ENCODE measurements around the gene KIAA1328.
A peak's percentile ranks its signal among the peaks of the same experiment; 100 is the strongest.
"Not testable (repeated sequence)": the region's sequence is repeated elsewhere in the genome, so short reads cannot be mapped to it uniquely, and the experiment has no call there.

The KIAA1328 gene

DNA sequence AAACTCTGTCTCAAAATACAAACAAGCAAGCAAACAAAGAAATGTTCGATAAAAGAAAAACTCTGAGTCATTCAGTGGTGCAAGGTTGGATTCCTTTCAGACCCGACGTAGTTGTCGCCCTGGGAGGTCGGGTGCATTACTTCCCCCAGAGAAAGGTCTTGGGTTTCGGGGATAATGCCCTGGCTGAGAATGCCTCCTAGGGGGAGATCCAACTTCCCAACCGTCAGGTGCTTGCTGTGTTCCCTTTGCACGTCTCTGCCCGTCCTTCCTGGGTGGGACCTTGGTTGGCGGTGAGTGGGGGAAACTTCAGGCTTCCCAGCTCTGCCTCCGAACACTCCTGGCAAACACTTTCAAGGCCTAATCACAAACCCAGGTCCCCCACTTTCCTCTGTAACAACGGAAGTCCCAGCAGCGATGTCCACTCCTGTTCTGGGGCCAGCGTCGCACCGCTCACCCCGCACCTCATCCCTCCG, 734 bp upstream of the KIAA1328 start:
- peak in 1 of 2 donors; percentile 24 for DNase-seq

DNA sequence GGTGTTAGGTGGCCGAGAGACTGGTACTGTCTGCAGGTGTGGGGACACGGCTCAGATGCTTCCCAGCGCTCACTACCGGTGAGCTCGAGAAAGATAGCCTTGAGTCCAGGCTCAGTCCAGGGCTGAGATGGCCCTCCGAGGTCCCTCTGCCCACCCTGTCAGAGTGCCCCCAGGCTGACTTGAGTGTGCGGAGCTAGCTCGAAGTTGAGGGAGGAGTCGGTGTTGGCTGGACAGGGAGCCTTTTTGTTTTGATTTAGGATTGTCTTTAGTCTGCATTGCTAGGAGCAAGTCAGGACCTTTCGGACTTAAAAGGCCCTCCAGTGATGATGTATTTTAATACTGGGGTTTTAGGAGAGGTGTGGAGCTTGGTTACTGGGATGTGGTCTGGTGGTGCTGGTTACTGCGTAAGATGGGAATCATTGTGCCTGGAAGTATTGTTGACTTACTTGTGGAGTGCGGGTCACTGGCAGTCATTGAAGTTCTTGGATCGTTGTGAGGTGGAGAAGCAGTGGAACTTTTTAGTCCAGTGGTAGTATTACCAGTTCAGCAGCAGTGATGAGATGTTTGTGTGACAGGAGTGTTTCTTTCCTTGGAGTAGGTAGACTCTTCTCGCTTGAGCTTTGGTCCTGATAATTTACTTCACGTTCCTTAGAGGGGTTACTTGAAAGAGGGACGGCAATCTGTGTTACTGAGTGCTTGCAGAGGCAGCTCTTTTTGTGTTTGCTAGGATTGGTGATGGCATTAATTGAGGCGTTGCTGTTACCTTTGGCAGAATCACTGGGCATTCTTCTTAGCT, 633 bp downstream of the KIAA1328 start:
- DNase-seq, result no peak

DNA sequence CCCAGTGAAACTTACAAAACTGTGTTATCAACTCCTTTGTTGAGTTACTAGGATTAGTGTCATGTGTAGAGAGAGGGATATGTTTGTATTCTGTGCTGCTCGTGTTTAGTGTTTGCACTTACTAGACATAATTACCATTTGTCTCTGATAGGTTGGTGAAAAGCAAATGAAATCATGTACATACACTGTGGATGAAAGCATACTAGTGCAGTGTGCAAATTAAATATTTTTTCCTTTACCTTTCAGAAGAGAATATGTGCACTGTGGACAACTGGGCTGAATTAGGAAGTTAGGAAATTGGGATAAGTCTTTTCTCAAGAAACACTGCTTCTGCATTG, 1.2 kb downstream of the KIAA1328 start:
- DNase-seq, result no peak

DNA sequence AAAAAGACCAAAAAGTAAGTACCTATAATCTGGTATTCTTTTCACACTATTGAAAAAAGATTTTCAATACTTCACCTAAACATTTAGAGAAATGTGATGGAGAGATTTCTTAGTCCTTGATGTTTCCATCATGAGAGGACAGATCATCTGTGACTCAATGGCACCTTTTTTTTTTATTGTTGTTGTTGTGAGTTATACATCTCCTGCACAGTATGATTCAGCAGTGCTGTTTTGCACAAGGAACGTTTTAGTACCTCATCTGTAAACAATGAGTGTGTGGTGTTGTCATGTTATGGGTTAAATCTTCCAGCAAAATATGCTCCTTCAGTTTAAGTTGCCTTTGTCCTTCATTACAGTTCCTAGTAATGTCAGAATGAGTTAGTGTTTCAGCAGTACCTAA, 2.2 kb downstream of the KIAA1328 start:
- no peak for DNase-seq

DNA sequence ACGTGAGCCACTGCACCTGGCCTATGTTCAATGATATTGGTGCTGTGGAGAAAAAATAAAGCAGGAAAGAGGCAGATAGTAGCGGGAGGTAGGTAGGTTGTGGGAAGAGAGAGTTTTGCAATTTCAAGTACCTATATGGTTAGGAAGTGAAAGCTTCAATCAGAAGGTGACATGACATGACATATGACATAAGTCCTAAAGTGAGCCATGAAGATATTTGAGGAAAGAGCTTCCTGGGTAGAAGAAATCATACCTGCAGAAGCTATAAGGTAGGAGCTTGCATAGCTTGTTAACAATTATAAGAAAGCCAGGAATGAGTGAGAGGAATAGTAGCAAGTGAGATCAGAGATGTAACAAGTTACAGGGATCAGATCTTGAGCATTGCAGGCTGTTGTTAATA, 4.2 kb downstream of the KIAA1328 start:
- no peak for DNase-seq

DNA sequence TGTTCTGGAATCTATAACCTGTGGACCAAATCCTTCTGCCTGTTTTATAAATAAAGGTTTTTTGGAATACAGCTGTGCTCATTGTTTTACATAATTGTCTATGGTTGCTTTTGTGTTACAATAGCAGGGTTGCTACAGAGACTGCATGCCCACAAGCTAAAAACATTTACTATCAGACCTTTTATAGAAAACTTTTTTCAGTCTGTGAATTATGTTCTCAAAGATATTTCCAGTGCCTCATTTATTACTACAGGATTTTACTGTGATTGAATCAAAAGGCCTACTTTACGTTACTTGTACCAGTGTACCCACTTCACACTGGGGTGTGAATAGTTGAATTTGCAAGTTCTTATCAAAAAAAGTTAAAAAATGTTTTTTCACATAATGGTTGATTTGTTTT, 7.0 kb downstream of the KIAA1328 start:
- no peak for DNase-seq

DNA sequence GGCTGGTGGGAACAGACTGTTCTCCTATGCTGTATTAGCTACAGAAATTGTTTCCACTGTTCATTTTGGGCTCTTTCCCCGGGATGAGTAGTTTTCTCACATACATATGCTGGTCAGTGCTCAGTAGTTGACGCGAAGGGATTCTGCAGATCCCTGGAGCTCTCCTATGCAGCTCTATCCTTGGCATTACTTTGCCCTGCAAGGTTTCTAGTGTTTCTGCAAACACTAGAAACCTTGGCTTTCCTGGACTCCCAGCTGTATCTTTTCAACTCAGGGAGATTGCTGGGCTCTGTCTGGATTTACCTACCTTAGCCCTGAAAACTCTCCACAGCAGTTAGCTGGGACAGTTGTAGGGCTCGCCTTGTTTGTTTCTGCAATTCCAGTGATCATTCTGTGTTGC, 10.9 kb downstream of the KIAA1328 start:
- DNase-seq, result no peak

DNA sequence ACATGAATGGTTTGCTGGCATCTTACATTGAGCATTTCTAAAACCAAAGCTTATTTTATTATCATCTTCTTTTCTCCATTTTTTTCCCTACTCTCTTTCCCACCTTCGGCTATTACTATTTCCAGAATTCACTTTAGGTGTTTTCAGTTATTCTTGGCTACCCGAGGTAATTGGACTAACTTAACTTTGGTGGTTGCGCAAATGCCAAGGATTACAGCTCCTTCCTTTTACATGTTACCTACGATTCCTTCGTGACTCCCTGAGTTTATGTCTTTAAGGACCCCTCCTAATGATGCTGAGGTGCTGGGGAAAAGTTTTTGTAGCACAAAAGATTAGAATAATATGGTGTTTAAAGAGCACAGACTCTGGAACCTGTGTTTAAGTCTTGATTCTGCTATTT, 14.3 kb downstream of the KIAA1328 start:
- no peak for DNase-seq

DNA sequence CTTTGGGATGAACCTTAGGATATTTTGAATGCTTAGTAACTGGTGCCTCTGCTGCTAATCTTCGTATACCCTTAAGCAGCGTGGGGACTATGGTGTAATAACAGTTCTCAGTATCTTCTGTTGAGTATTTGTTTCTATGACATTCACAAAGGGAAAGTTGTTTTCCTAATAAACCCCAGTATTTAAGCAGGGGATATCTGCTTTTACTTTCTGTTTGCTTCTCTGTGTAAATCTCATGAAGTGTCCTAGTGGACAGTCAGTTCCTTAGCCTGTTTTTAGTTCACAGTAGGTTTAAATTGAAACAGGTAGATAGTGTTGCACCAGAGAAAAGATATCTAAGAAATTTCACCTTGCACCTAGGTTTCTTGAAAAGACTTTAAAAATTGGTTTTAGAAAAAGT, 14.9 kb downstream of the KIAA1328 start:
- DNase-seq, result no peak

DNA sequence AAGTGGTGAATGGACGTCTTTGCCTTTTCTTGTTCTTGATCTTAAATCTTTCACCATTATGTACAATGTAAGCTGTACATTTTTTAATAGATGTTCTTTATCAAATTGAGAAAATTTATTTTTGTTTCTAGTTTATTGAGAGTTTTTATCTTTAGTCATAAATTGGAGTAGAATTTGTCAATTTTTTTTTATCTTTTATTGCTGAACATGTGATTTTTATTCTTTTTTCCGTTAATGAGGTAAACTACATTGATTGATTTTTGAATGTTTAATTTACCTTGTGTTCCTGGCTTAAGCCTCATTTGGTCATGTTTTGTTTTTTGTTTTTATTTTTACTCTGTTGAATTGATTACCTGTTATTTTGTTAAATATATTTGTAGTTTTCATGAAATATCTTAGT, 19.7 kb downstream of the KIAA1328 start:
- no peak for DNase-seq

DNA sequence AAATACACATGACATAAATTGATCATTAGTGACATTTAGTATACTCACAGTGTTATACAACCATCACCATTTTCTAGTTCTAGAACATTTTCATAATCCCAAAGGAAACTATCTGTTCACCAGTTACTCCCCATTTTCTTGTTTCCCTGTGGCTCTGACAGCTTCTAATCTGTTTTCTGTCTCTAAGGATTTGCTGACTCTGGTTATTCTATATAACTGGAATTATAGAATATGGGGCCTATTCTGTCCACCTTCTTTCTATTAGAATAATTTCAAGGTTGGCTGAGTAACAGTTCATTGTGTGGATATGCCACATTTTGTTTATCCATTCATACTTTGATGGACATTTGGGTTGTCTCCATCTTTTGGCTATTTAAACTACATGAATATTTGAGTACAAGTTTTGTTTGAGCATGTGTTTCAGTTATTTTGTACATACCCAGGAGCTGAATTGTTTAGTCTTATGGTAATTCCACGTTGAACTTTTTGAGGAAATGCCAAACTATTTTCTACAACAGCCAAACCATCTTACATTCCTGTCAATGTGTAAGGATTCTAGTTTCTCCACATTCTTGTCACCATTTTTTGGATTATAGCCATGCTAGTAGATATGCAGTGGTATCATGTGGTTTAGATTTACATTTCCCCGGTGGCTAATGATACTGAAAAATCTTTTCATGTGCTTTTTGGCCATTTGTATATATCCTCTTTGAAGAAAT, 20.5 kb downstream of the KIAA1328 start:
- DNase-seq, result no peak

DNA sequence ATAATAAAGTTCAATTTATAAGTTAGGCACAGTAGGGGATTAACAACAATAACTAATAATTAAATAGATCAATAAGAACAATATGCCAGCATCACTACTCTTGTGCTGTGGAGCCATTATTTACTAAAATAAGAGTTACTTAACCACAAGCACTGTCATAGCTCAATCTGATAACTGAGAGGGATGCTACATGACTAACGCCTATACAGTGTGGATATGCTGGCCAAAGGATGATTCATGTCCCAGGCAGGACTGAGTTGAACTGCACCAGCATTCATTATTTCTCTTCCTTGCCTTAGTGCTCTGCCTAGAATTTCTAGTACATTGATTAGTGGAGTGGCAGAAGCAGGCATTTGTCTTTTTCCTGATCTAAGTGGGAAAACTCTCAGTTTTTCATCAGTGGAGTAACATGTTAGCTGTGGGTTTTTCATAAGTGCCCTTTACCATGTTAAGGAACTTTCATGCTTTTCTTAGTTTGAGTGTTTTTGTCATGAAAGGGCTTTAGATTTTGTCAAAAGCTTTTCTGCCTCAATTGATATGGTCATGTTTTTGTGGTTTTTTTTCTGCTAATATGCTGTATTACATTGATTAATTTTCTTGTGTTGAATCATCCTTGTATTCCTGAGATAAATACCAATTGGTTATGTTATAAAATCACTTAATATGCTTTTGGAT, 21.7 kb downstream of the KIAA1328 start:
- no peak for DNase-seq

DNA sequence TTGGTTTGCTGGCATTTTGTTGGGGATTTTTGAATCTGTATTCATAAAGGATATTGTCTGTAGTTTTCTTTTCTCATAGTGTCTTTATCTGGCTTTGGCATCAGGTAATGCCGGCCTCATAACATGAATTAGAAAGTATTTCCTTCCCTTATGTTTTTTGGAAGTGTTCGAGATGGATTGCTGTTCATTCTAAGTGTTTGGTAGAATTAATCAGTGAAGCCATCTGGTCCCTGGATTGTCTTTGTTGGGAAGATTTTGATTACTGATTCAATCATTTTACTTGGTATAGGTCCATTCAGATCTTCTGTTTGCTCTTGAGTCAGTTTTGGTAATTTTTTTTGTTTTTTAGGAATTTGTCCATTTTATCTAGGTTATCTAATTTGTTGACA, 22.3 kb downstream of the KIAA1328 start:
- DNase-seq, result no peak

DNA sequence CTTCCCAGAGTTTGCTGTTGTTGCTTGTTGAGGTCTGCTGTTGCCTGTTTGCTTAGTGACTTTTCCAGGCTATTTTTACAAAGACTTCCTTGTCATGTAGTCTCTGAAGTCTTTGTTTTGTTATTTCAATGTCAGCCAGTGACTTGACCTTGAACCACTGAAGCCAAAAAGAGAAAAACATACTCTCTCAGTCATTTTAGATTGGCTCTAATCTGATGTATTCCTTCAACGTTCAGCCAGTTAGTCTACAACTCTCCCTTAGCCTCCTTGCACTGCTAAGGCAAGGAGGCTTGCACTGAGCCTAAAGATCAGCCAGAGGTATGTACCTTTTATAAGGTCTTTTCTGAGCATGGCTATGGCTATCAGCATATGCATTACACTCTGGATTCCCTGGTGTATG, 27.9 kb downstream of the KIAA1328 start:
- DNase-seq, result no peak

DNA sequence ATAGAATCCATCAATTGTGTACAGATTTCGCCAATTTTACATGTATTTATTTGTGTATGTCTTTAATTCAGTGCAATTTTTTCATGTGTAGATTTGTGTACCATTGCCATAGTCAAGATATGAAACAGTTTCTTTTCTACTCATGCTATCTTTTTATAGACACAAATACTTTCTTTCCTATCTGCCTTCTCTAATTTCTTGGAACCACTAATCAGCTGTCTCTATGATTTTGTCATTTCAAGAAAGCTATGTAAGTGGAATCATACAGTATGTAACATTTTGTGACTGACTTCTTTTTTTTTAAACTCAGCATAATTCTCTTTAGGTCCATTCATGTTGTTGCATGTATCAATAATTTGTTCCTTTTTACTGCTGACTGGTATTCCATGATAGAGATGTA, 33.3 kb downstream of the KIAA1328 start:
- no peak for DNase-seq

DNA sequence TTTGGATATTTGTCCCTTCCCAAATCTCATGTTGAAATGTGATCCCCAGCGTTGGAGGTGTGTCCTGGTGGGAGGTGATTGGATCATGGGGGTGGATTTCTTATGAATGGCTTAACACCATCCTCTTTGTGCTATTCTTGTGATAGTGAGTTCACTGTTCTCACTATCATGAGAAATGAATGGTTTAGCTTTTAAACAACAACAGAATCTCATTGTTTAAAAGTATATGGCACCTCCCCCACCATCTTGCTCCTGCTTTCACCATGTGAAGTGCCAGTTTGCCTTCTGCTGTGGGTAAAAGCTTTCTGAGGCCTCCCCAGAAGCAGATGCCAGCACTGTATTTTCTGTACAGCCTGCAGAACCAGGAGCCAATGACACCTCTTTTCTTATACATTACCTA, 38.1 kb downstream of the KIAA1328 start:
- DNase-seq, result no peak

DNA sequence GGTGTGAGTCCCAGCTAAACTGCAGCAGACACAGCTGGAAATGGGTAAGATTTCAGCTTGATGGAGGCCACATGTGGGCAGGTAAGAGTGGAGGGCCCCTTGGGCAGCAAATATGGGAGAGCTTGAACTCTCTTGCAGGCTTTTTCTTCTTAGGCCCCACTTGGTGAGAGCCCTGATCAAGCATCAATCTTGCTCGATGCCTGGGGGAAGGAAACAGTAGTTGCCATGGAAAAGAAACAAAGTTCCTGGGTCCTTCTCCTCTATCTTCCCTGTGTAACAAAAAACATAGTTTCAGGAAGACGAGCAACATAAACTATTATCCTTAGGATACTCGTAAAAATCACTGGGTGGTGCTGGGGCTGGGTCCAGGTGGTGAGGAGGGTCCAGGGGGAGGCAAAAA, 42.9 kb downstream of the KIAA1328 start:
- no peak for DNase-seq

DNA sequence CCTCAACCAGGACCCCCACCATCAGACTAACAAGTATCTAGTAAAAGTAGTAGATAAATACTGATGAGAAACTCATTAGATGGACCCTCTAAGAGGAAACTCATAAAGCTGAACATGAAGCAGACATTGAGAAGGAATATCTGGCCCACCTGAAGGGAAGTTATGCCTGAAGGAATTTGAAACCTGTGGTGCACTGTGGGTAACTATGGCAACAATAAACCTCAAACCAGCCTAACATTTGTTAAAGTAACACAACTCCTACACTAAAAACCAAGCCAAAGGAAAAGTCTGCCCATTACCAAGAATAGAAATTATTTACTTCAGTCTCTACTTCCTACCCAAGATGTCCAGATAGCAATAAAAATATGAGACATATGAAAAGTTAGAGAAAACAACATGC, 43.4 kb downstream of the KIAA1328 start:
- no peak for DNase-seq

DNA sequence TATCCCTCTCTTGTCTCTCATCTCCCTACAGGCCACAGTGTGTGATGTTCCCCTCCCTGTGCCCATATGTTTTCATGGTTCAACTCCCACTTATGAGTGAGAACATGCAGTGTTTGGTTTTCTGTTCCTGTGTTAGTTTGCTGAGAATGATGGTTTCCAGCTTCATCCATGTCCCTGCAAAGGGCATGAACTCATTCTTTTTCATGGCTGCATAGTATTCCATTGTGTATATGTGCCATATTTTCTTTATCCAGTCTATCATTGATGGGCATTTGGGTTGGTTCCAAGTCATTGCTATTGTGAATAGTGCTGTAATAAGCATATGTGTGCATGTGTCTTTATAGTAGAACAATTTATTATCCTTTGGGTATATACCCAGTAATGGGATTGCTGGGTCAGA, 44.9 kb downstream of the KIAA1328 start:
- DNase-seq, result not testable (repeated sequence)

DNA sequence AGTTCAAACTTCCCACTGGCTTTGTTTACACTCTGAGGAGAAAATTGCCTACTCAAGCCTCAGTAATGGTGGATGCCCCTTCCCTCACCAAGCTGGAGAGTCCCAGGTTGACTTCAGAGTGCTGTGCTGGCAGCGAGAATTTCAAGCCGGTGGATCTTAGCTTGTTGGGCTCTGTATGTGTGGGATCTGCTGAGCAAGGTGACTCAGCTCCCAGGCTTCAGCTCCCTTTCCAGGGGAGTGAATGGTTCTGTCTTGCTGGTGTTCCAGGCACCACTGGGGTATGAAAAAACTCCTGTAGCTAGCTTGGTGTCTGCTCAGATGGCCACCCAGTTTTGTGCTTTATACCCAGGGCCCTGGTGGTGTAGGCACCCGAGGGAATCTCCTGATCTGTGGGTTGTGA, 50.9 kb downstream of the KIAA1328 start:
- not testable (repeated sequence) for DNase-seq

DNA sequence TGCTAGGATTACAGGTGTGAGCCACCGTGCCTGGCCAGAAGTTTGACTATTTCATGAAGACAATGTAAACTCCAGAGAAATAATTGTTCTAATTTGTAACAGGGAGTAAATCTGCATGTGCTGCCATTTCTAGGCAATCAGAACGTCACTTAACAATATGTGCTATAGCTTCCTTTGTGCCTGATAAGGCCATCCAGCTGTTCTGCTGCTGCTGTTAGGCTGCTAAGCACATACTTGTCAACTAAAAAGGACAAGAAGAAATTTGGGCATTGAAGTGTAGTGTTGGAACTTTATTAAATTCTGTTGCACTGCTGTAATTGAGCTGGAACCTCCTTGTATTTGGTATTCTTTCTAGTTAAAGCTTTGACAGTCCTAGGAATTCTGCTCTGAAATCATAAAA, 57.1 kb downstream of the KIAA1328 start:
- no peak for DNase-seq

DNA sequence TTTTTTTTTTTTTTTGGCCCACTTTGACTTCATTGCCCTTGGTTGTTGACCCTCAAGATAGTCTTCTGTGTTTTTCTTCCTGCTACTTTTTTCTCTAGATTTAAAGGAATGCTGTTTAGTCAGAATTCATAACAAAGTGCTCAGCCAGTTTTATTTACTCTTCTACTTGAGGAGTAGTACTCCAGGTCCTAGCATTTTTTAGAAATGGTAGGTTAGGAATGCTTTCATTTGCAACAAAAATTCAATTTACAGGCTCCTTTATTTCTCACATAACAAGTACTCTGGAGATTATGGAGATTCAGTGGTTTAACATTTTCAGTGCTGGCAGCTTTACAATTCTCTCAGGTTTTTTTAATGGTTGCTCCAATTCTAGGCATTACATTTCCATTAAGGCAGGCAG, 58.2 kb downstream of the KIAA1328 start:
- no peak for DNase-seq

DNA sequence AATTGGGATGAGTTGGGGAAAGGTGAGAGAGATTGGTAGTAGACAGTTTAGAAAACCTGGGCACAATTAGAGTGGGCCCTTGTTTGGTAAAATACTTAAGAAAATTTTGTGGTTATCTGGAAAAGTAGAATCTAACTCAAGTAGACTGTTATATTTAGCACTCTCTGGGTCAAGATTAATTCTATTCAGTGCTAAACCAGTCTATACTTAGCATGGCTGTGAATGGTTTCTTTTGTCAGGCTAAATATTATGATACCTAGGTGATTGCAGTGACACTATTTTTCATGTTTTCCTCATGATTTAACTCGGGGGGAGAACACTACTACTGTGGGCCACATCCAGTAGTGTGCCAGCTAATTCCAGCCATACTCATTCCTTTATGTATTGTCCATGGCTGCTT, 58.9 kb downstream of the KIAA1328 start:
- no peak for DNase-seq

DNA sequence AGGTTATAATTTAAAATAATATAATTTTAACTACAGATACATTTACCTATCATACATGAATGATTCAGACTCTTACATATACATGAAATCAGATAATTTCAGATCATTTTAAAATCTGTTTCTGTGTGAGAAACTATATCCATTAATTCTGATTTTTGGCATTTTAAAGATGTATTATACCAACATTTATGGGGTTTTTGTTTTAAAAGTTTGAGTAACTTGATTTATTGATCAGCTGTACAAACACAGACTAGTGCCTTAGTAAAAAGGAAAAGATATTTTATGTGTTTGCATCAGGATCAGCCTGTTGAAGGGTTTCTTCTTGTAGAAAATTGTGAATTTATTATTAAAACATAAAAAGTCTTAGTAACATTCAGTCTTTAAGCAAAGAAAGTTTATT, 59.9 kb downstream of the KIAA1328 start:
- DNase-seq, result no peak

Measured in CD4-positive, alpha-beta T cell treated with Interleukin-4 for 1 hour (primary cell).